ENCODE results near the gene APOB.

The APOB gene

GRCh38 chr2:20972110-20972509 is 71.8 kb downstream of the APOB start:
- DNase-seq: no peak

- peak in 1 of 2 donors; percentile 11 for DNase-seq
These were observed 73.8 kb downstream of the APOB start for GRCh38 chr2:20970068-20970467.

- DNase-seq: no peak
These were observed 77.7 kb downstream of the APOB start for GRCh38 chr2:20966061-20966595.

- no peak for DNase-seq
These were observed 78.7 kb downstream of the APOB start for GRCh38 chr2:20965221-20965620.

- no peak for DNase-seq
These were observed 80.0 kb downstream of the APOB start for GRCh38 chr2:20963867-20964266.

GRCh38 chr2:20962939-20963557 is 80.8 kb downstream of the APOB start:
- peak; percentile 20 to 81 for DNase-seq

GRCh38 chr2:20961858-20962257 is 82.0 kb downstream of the APOB start:
- DNase-seq: no peak

- DNase-seq: no peak
These were observed 83.9 kb downstream of the APOB start for GRCh38 chr2:20960003-20960402.

GRCh38 chr2:20959252-20959651 is 84.6 kb downstream of the APOB start:
- no peak for DNase-seq

GRCh38 chr2:20957788-20958525 is 85.9 kb downstream of the APOB start:
- DNase-seq: no peak

- no peak for DNase-seq
These were observed 88.4 kb downstream of the APOB start for GRCh38 chr2:20955277-20956026.

- no peak for DNase-seq
These were observed 90.6 kb downstream of the APOB start for GRCh38 chr2:20953146-20953824.
